ENCODE results near the gene SMIM1. TPM values are rescaled to one million over a fixed set of nuclear protein-coding genes. Genes with fewer than 3 reads are reported as not detected.

Gene SMIM1
- total RNA-seq, 4 donors from 2014 or later = 2.6 to 8.4 (median 4.7) TPM; not detected in 1

DNA sequence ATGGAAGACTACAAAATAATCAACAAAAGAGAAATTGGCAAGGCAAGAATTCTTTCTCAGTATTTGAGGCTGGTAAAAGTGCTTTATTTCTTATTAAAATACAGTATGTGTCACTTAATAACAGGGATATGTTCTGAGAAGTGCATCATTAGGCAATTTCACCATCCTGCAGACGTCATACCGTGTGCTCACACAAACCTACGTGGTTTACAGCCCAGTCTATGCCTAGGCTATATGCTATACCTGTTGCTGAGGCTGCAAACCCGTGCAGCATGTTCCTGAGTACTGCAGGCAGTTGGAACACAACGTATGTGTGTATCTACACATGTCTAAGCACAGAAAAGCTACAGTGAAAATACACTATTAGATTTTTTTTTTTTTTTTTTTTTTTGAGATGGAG lies 23.0 kb upstream of the SMIM1 start:
- WGBS, 2 donors (ENCODE audit: low coverage in 1 of 2) = 21 to 77% methylated on average over 2 to 5 of the region's 5 CpGs
- no peak for TF ChIP-seq EP300 (IDR thresholded peaks at IDR 0.05)
- TF ChIP-seq POLR2AphosphoS5 (IDR thresholded peaks at IDR 0.05) = no peak
- TF ChIP-seq, protein P1, sequence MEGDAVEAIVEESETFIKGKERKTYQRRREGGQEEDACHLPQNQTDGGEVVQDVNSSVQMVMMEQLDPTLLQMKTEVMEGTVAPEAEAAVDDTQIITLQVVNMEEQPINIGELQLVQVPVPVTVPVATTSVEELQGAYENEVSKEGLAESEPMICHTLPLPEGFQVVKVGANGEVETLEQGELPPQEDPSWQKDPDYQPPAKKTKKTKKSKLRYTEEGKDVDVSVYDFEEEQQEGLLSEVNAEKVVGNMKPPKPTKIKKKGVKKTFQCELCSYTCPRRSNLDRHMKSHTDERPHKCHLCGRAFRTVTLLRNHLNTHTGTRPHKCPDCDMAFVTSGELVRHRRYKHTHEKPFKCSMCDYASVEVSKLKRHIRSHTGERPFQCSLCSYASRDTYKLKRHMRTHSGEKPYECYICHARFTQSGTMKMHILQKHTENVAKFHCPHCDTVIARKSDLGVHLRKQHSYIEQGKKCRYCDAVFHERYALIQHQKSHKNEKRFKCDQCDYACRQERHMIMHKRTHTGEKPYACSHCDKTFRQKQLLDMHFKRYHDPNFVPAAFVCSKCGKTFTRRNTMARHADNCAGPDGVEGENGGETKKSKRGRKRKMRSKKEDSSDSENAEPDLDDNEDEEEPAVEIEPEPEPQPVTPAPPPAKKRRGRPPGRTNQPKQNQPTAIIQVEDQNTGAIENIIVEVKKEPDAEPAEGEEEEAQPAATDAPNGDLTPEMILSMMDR (IDR thresholded peaks at IDR 0.05) = no peak
- TF ChIP-seq POLR2A (IDR thresholded peaks at IDR 0.05) = no peak
- peaks cover 0 to 13% of the 10 kb centered on the region in 2 donors for H3K36me3 ChIP-seq
- peaks cover 0 to 33% (median 10%) of the 10 kb centered on the region in 3 donors for H3K4me1 ChIP-seq
- H3K27ac ChIP-seq = no peak overlapping the region
- H3K4me3 ChIP-seq = no peak overlapping the region
- no peaks in the 10 kb centered on the region for H3K9me3 ChIP-seq
- ATAC-seq = no peak
- H3K27me3 ChIP-seq = peaks cover 27% of the 10 kb centered on the region

DNA sequence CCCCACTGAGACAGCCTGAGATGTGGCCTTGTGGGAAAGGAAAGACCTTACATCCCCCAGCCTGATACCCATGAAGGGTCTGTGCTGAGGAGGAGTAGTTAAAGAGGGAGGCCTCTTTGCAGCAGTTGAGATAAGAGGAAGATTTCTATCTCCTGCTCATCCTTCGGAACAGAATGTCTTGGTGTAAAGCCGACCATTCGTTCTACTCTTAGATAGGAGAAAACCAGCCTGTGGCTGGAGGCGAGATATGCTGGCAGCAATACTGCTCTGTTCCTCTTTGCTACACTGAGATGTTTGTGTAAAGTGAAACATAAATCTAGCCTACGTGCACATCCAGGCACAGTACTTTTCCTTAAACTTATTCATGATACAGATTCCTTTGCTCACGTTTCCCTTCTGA lies 21.8 kb upstream of the SMIM1 start:
- no peak overlapping the region for H3K27ac ChIP-seq
- ATAC-seq = no peak
- peaks cover 39% of the 10 kb centered on the region for H3K27me3 ChIP-seq
- 37 to 58% methylated on average over 4 to 6 of the region's 6 CpGs for WGBS, 2 donors (ENCODE audit: low coverage in 1 of 2)
- H3K36me3 ChIP-seq = peaks cover 0 to under 1% of the 10 kb centered on the region in 2 donors
- TF ChIP-seq POLR2A (IDR thresholded peaks at IDR 0.05) (no peak), POLR2AphosphoS5 (IDR thresholded peaks at IDR 0.05) (no peak), EP300 (IDR thresholded peaks at IDR 0.05) (no peak)
- TF ChIP-seq, protein P1 (IDR thresholded peaks at IDR 0.05) = no peak
- H3K4me3 ChIP-seq = no peak overlapping the region
- peaks cover 0 to 20% (median 10%) of the 10 kb centered on the region in 3 donors for H3K4me1 ChIP-seq
- H3K9me3 ChIP-seq = no peaks in the 10 kb centered on the region

DNA sequence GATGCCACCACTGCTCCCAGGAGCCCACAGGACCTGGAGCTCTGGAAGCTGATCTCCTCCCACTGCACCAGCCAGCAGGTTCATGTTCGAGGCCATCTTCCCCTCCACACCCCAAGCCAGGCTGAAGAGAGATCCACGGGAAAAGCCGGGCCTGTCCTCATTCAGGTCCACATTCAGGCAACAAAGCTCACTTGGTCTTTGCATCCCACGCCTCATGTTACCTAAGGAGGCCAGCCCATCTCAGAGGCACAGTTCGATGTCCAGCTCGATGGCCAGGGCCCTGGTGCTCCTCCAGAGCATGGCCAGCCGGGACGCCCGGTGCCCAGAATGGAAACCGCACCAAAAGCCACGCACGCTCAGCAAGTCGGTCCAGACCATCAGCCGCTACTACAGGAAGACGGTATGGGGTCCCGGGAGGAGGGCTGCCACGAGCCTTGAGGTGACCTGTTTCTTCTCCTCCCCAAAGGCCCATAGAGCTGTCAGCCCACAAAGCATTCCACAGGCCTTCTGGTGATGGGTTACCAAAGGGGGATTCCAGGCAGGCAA lies 20.1 kb upstream of the SMIM1 start, which contains the start of gene CCDC27:
CCDC27 (plus strand) TSS at position 51 of the 546 bp plus-strand sequence; CDS start at position 83, 32 bp downstream.
- Histone ChIP-seq H3K9me3 (no peaks in the 10 kb centered on the region), H3K36me3 (no peaks in the 10 kb centered on the region), H3K27ac (no peak within 1 kb of the TSS), H3K4me1 (peaks cover 0 to 6% (median 5%) of the 10 kb centered on the region in 3 donors), H3K4me3 (no peak within 1 kb of the TSS), H3K27me3 (peaks cover 54% of the 10 kb centered on the region)
- no peak for ATAC-seq
- no peak for TF ChIP-seq POLR2A (IDR thresholded peaks at IDR 0.05)
- TF ChIP-seq, protein P1 (IDR thresholded peaks at IDR 0.05) = no peak
- 100% methylated on average over 1 of the region's 17 CpGs; no CpG with 5 or more reads in 1 of the 2 donors for WGBS, 2 donors (ENCODE audit: low coverage in 1 of 2)

DNA sequence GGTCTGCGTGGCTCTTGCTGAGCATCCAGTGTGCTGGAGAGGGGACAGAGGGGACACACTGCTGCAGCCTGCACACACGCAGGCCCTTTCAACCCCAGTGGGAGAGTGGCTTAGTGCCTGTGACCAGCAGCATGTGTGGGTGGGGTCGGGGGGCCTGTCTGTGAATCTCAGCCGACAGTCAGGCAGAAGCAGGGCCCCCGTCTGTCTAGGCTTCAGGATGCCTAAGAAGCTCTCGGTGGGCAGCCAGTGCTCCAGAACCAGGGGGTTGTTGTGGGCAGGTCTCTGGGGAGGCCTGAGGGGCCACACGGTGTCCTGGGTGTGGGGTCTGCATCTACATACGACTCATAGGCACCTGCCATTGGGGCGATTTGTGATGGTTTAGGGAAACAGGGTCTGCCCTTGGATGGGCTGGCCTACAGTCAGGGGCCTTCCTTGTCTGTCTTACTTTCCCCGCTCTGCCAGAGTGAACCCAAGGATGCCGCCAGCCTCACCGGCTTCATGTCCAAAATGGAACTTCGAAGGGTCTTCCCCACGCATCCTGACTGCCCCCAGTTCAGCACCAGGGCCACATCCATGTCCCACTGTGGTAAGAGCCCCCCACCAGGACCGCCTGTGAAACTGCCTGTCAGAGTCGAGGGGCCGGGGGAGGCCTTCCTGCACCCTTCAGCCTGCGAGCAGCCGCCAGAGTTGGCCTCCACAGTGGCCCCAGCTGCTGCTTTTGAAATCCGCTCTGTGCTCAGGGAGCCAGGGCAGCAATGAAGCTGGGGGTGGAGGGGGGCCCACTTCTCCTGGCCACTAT lies 18.7 kb upstream of the SMIM1 start:
- TF ChIP-seq POLR2AphosphoS5 (IDR thresholded peaks at IDR 0.05) = no peak
- no peak for TF ChIP-seq EP300 (IDR thresholded peaks at IDR 0.05)
- H3K4me3 ChIP-seq = no peak overlapping the region
- peaks cover 68% of the 10 kb centered on the region for H3K27me3 ChIP-seq
- H3K9me3 ChIP-seq = no peaks in the 10 kb centered on the region
- ATAC-seq = no peak
- H3K4me1 ChIP-seq = no peaks in the 10 kb centered on the region
- H3K36me3 ChIP-seq = no peaks in the 10 kb centered on the region
- no CpG with 5 or more reads among the region's 20 CpGs for WGBS, 2 donors (ENCODE audit: low coverage in 1 of 2)
- no peak overlapping the region for H3K27ac ChIP-seq

DNA sequence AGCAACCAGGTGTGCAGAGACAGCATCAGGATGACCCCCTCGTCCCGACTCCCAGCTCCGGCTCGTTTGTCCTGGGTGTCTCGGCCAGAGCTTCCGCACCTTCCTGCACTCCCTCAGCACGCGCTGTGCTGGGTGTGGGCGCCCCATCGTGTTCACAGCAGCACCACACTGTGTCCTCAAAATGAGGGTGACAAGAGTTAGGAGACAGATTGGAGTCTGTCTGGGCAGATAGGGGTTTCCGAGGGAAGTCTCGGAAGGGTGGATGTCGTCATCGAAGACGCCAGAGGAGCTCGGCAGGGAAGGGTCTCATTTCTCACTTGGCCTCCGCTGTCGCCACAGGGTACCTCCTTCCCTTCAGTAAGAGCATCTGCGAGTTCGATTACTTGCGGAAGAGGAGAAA lies 16.2 kb upstream of the SMIM1 start:
- Histone ChIP-seq H3K27ac (no peak overlapping the region), H3K4me1 (no peaks in the 10 kb centered on the region), H3K36me3 (no peaks in the 10 kb centered on the region), H3K4me3 (no peak overlapping the region), H3K9me3 (peaks cover 0 to 13% (median 0%) of the 10 kb centered on the region in 3 donors), H3K27me3 (peaks cover 89% of the 10 kb centered on the region)
- ATAC-seq = no peak
- no peak for TF ChIP-seq POLR2A (IDR thresholded peaks at IDR 0.05)
- TF ChIP-seq, protein P1 (IDR thresholded peaks at IDR 0.05) = no peak
- TF ChIP-seq POLR2AphosphoS5 (IDR thresholded peaks at IDR 0.05) = no peak
- no peak for TF ChIP-seq EP300 (IDR thresholded peaks at IDR 0.05)
- 73% methylated on average over 20 of the region's 21 CpGs; no CpG with 5 or more reads in 1 of the 2 donors for WGBS, 2 donors (ENCODE audit: low coverage in 1 of 2)

All from gastroesophageal sphincter (tissue), 4 donors.